Measurements from ENCODE around the gene HGF.
A peak's percentile ranks its signal among the peaks of the same experiment; 100 is the strongest.

HGF gene

DNA sequence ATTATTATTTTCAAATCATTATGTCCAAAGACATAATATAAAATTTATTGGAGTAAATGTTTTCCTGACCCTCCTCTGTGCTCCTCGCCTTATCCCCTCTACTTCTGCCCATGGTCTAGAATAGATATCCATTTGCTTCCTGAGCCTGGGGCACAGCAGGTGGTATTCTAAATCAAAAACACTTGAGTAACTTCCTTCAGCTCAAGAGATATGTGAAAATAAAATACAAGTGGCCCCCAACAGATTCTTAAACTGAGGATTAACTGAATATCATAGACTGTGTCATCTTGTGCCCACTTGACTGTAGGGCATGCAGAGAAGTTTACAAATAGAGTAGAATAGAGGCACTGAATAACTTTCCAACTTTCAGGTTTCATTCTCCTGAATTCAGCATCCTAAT lies 59.1 kb downstream of the HGF start:
- no peaks in the 10 kb centered on the region for H3K27me3 ChIP-seq (ENCODE audit: control insufficient read depth, insufficient read depth, low read length)
- H3K9me3 ChIP-seq (replicated peaks; ENCODE audit: low read length) = no peaks in the 10 kb centered on the region
- peaks cover 1% of the 10 kb centered on the region for H3K4me1 ChIP-seq (ENCODE audit: control insufficient read depth, insufficient read depth, low read length)
- H3K4me3 ChIP-seq (ENCODE audit: low read length) = no peak overlapping the region
- no peak overlapping the region for H3K4me2 ChIP-seq (ENCODE audit: low read length)
- H3K9ac ChIP-seq (ENCODE audit: low read depth, low read length) = no peak overlapping the region
- H3K36me3 ChIP-seq (ENCODE audit: insufficient read depth, low read length) = no peaks in the 10 kb centered on the region

DNA sequence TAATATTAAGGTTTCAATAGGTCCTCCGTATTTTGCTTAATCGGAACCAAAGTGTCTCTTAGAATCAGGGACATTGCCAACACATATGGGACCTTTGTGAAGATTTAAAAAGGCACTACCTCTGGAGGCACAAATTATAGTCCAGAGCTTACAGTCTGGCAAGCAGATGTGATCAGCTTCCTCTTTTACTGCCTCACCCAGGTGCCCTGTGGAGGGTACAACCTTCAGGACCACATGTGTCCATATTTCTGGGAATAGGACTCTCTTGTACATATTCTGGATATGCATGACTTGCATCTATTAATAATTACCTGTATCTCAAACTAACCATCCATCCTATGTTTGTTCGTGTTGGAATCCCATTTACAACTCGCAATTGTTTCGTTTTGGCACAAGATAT lies 60.0 kb downstream of the HGF start:
- no peaks in the 10 kb centered on the region for H3K9me3 ChIP-seq (replicated peaks; ENCODE audit: low read length)
- no peaks in the 10 kb centered on the region for H3K36me3 ChIP-seq (ENCODE audit: insufficient read depth, low read length)
- H3K4me2 ChIP-seq (ENCODE audit: low read length) = no peak overlapping the region
- no peak overlapping the region for H3K4me3 ChIP-seq (ENCODE audit: low read length)
- H3K9ac ChIP-seq (ENCODE audit: low read depth, low read length) = no peak overlapping the region
- peaks cover 5% of the 10 kb centered on the region for H3K4me1 ChIP-seq (ENCODE audit: control insufficient read depth, insufficient read depth, low read length)
- no peaks in the 10 kb centered on the region for H3K27me3 ChIP-seq (ENCODE audit: control insufficient read depth, insufficient read depth, low read length)

DNA sequence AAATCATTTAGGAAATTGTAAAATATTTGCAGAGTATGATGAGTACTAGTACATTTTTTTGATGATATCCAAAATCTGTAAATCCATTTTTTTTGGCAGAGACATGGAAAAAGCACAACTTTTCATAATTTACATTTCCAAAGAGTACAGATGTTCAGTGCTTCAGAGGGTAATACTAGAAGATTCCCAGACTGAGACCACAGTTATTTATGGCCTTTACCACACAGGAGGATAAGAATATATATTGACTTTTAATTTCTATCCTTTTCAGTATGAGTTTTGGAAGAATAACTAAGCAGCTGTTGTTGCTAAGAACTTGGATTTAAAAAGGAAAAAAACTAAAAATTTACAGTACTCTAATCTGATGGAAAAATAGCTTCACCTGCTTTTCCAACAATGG lies 61.9 kb downstream of the HGF start:
- Histone ChIP-seq H3K36me3 (ENCODE audit: insufficient read depth, low read length) (no peaks in the 10 kb centered on the region), H3K27me3 (ENCODE audit: control insufficient read depth, insufficient read depth, low read length) (no peaks in the 10 kb centered on the region), H3K9me3 (replicated peaks; ENCODE audit: low read length) (no peaks in the 10 kb centered on the region), H3K9ac (ENCODE audit: low read depth, low read length) (no peak overlapping the region), H3K4me3 (ENCODE audit: low read length) (no peak overlapping the region), H3K4me2 (ENCODE audit: low read length) (no peak overlapping the region), H3K4me1 (ENCODE audit: control insufficient read depth, insufficient read depth, low read length) (peaks cover 5% of the 10 kb centered on the region)

DNA sequence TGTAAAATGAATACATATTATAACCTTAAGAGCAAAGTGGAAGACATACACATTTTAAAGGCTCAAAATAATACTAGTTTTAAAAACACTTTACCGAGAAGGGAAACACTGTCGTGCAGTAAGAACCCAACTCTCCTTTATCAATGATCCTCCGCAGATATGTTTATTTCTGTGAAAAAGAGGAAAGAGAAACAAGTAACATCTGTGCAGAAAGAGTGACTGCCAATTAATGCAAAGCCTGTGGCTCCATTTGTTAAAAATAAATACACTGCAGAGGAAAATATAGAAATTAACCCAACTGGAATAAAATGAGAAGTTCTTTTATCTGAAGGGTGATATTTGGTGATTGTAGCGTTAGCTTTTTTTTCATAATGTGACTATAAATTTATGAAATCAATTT lies 62.7 kb downstream of the HGF start:
- no peak overlapping the region for H3K4me2 ChIP-seq (ENCODE audit: low read length)
- no peaks in the 10 kb centered on the region for H3K36me3 ChIP-seq (ENCODE audit: insufficient read depth, low read length)
- H3K9ac ChIP-seq (ENCODE audit: low read depth, low read length) = no peak overlapping the region
- H3K4me1 ChIP-seq (ENCODE audit: control insufficient read depth, insufficient read depth, low read length) = peaks cover 5% of the 10 kb centered on the region
- H3K27me3 ChIP-seq (ENCODE audit: control insufficient read depth, insufficient read depth, low read length) = no peaks in the 10 kb centered on the region
- no peak overlapping the region for H3K4me3 ChIP-seq (ENCODE audit: low read length)
- no peaks in the 10 kb centered on the region for H3K9me3 ChIP-seq (replicated peaks; ENCODE audit: low read length)

DNA sequence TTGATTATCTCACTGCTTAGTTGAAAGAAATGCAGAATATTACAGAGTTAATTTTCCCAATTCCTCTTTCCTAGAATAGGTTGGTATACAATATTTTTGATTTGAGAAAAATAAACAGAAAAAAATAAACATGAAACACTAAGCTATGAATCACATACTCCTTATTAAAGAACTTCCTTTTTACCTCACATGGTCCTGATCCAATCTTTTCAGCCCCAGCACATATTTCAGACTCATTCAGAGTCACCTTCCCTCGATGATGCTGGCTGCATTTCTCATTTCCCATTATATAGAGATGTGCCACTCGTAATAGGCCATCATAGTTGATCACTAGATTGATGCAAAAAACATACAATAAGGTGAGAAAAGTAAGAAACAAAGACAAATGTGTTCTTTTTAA lies 64.6 kb downstream of the HGF start:
- H3K9ac ChIP-seq (ENCODE audit: low read depth, low read length) = no peak overlapping the region
- no peaks in the 10 kb centered on the region for H3K36me3 ChIP-seq (ENCODE audit: insufficient read depth, low read length)
- H3K4me1 ChIP-seq (ENCODE audit: control insufficient read depth, insufficient read depth, low read length) = peaks cover 5% of the 10 kb centered on the region
- no peaks in the 10 kb centered on the region for H3K9me3 ChIP-seq (replicated peaks; ENCODE audit: low read length)
- H3K4me2 ChIP-seq (ENCODE audit: low read length) = no peak overlapping the region
- H3K27me3 ChIP-seq (ENCODE audit: control insufficient read depth, insufficient read depth, low read length) = no peaks in the 10 kb centered on the region
- no peak overlapping the region for H3K4me3 ChIP-seq (ENCODE audit: low read length)

DNA sequence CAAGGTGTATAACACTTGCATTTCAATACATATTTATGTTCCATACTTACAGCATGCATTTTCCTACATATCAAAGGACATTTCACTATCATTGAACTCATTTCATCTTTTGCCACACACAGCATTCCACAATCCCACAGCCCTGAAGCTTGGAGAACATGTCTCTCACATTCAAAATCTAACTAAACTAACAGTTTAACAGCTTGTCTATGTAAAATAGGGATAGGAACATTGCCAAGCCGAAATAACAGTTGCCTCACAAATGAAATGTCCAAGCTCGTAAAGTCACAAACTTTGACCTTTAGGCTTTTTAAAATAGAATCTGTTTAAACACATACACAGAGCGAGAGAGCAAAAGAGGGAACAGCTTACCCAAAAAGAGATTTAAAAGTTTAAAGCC lies 65.3 kb downstream of the HGF start:
- Histone ChIP-seq H3K36me3 (ENCODE audit: insufficient read depth, low read length) (no peaks in the 10 kb centered on the region), H3K4me1 (ENCODE audit: control insufficient read depth, insufficient read depth, low read length) (peaks cover 5% of the 10 kb centered on the region), H3K9ac (ENCODE audit: low read depth, low read length) (no peak overlapping the region), H3K4me2 (ENCODE audit: low read length) (no peak overlapping the region), H3K27me3 (ENCODE audit: control insufficient read depth, insufficient read depth, low read length) (no peaks in the 10 kb centered on the region), H3K9me3 (replicated peaks; ENCODE audit: low read length) (no peaks in the 10 kb centered on the region), H3K4me3 (ENCODE audit: low read length) (no peak overlapping the region)

DNA sequence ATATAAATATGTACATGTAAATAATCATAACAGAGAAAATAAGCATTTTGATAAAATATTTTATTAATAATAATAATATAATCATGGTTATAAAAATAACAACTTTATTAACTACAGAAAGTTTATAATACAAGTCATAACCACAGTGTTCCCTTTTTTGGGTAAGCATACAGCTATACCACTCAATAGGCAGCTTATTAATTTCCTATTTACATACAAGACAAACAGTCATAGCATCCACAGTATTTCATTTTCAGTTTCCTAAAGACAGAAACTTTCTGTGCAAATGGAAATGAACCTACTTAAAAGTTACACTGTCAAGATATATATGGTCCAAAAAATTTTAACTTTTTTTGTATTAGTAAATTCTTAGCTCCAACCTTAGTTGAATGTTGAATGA lies 70.9 kb downstream of the HGF start:
- H3K4me1 ChIP-seq (ENCODE audit: control insufficient read depth, insufficient read depth, low read length) = peaks cover 3% of the 10 kb centered on the region
- H3K36me3 ChIP-seq (ENCODE audit: insufficient read depth, low read length) = no peaks in the 10 kb centered on the region
- no peak overlapping the region for H3K9ac ChIP-seq (ENCODE audit: low read depth, low read length)
- no peaks in the 10 kb centered on the region for H3K27me3 ChIP-seq (ENCODE audit: control insufficient read depth, insufficient read depth, low read length)
- no peak overlapping the region for H3K4me3 ChIP-seq (ENCODE audit: low read length)
- no peak overlapping the region for H3K4me2 ChIP-seq (ENCODE audit: low read length)
- H3K9me3 ChIP-seq (replicated peaks; ENCODE audit: low read length) = no peaks in the 10 kb centered on the region

DNA sequence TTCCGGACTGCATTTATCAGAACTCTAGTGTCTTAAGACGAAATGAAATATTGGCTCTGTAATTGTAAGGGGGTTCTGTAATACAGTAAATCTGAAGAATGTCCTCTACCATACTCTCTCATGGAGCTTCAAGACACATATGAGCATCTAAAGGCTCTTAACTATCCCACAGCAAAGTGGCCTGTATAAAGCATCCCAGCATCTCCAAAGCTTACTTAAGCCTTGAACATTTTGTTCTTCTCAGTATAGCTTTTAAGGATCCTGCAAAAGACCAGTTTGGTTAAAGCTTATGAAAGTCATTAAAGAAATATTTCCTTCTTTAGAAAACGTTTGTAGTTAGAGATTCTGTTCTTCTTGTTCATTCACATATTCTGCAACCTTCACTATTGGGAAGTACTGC lies 75.1 kb downstream of the HGF start:
- Histone ChIP-seq H3K36me3 (ENCODE audit: insufficient read depth, low read length) (no peaks in the 10 kb centered on the region), H3K27me3 (ENCODE audit: control insufficient read depth, insufficient read depth, low read length) (no peaks in the 10 kb centered on the region), H3K9me3 (replicated peaks; ENCODE audit: low read length) (no peaks in the 10 kb centered on the region), H3K4me2 (ENCODE audit: low read length) (no peak overlapping the region), H3K9ac (ENCODE audit: low read depth, low read length) (no peak overlapping the region), H3K4me3 (ENCODE audit: low read length) (no peak overlapping the region), H3K4me1 (ENCODE audit: control insufficient read depth, insufficient read depth, low read length) (peaks cover 25% of the 10 kb centered on the region)

DNA sequence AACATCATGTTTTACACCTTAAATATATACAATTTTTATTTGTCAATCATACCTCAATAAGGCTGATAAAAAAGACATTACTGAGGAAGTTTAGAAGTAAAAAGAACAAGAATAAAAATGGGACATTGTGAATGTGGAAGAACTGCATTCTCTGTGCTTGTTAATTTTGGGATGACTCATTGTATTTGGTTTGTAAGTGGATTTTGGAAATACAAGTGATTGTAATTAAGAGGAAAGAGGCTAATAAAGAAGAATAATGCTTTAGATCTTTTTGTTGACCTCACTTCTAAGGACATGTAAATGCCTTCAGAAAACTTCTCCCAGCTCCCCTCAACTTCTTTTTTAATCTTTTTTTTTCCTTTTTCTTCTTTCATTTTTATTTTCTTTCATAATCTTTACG lies 76.0 kb downstream of the HGF start:
- no peaks in the 10 kb centered on the region for H3K36me3 ChIP-seq (ENCODE audit: insufficient read depth, low read length)
- no peak overlapping the region for H3K9ac ChIP-seq (ENCODE audit: low read depth, low read length)
- H3K4me2 ChIP-seq (ENCODE audit: low read length) = no peak overlapping the region
- H3K4me3 ChIP-seq (ENCODE audit: low read length) = no peak overlapping the region
- peaks cover 25% of the 10 kb centered on the region for H3K4me1 ChIP-seq (ENCODE audit: control insufficient read depth, insufficient read depth, low read length)
- no peaks in the 10 kb centered on the region for H3K9me3 ChIP-seq (replicated peaks; ENCODE audit: low read length)
- no peaks in the 10 kb centered on the region for H3K27me3 ChIP-seq (ENCODE audit: control insufficient read depth, insufficient read depth, low read length)

DNA sequence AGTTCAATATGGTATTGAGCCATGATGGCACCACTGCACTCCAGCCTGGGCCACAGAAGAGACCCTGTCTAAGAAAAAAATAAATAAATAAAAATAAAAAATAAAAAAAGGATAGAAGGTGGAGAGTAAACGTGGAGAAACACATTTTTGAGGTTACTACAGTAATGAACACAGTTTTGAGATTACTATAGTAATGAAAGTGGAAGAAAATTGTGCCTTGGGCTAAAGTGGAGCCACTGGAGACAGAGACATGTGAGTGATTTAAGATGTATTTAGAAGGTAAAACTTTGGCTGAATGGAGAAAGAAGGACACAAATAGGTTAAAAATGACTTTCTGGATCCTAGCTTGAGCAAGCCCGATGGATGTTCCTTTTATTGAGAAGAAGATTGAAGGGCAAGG lies 76.8 kb downstream of the HGF start:
- Histone ChIP-seq H3K9ac (ENCODE audit: low read depth, low read length) (no peak overlapping the region), H3K27me3 (ENCODE audit: control insufficient read depth, insufficient read depth, low read length) (no peaks in the 10 kb centered on the region), H3K9me3 (replicated peaks; ENCODE audit: low read length) (no peaks in the 10 kb centered on the region), H3K4me3 (ENCODE audit: low read length) (no peak overlapping the region), H3K4me2 (ENCODE audit: low read length) (no peak overlapping the region), H3K36me3 (ENCODE audit: insufficient read depth, low read length) (no peaks in the 10 kb centered on the region), H3K4me1 (ENCODE audit: control insufficient read depth, insufficient read depth, low read length) (peaks cover 25% of the 10 kb centered on the region)

DNA sequence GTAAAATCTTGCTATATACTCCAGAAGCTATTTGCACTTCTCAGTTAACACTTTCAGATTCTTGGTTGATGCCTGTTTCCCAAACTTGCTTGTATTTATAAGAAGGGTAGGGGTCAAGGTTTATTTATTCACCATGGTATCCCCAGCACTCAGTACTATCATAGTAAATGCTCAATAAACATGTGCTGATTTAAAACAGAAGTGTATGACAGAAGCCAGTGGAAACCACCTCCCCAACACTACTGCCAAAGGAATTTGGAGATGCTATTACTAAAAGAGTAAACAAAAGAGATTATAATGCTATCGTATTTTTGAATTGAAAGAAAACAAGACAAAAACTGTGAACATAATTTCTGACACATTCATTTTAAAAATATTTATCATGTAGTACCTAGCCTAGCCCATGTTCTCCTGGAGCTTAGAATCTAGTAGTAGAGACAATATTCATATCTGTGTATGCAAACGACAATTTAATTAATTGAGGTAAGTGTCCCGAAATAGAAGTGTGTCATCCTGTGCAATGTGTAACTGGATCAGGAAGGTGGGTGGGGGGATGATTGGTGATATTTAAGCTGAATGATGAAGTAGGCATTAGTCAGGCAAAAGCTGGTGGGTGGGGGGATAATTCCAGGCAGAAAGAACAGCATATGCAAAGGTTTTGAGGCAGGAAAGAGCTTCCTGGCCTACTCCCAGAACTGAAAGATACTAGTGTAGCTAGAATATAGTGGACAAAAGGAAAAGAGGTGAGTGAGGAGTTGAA lies 77.5 kb downstream of the HGF start:
- no peaks in the 10 kb centered on the region for H3K36me3 ChIP-seq (ENCODE audit: insufficient read depth, low read length)
- H3K9ac ChIP-seq (ENCODE audit: low read depth, low read length) = peak overlapping the region; percentile 14
- no peaks in the 10 kb centered on the region for H3K27me3 ChIP-seq (ENCODE audit: control insufficient read depth, insufficient read depth, low read length)
- H3K4me3 ChIP-seq (ENCODE audit: low read length) = no peak overlapping the region
- no peak overlapping the region for H3K4me2 ChIP-seq (ENCODE audit: low read length)
- no peaks in the 10 kb centered on the region for H3K9me3 ChIP-seq (replicated peaks; ENCODE audit: low read length)
- peaks cover 25% of the 10 kb centered on the region for H3K4me1 ChIP-seq (ENCODE audit: control insufficient read depth, insufficient read depth, low read length)

DNA sequence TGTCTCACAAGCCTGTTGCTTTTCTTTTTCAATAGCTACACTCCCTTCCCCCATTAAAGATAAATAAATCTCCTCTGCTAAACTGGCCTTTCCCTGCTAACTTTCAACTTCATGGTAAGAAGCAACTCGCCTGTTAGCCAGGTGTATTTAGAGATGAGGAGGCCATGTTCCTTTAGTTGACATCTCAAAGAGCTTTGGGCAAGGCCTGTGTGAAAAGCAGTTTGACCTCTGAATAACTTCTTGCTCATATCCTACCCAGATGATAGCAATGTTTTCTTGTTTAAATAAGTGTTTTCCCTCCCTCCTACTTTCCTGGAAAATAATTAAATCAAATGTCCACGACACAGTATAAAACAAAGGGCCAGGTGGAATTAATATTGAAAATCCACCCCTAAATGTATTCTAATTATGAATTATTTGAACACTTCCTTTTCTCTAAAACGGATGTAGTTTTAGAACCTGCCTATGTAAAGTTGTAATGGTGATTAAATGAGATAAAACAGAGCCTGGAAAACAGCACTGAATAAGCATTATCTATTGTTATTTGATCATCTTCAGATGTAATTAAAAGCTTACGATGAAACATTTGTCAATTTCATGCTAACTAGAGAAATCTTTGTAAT lies 78.5 kb downstream of the HGF start:
- Histone ChIP-seq H3K4me1 (ENCODE audit: control insufficient read depth, insufficient read depth, low read length) (peaks cover 25% of the 10 kb centered on the region), H3K4me3 (ENCODE audit: low read length) (no peak overlapping the region), H3K36me3 (ENCODE audit: insufficient read depth, low read length) (no peaks in the 10 kb centered on the region), H3K27me3 (ENCODE audit: control insufficient read depth, insufficient read depth, low read length) (no peaks in the 10 kb centered on the region), H3K9ac (ENCODE audit: low read depth, low read length) (peak overlapping the region; percentile 8), H3K9me3 (replicated peaks; ENCODE audit: low read length) (no peaks in the 10 kb centered on the region), H3K4me2 (ENCODE audit: low read length) (no peak overlapping the region)
